GM18951 (cell line): ENCODE results near the gene GNAQ.

Experiments used
- POLR2A ChIP-seq: IDR thresholded peaks from 4 replicates; pipeline ENCODE4 v1.6.1; 2011; ENCODE audit warnings: mild to moderate bottlenecking; ENCODE audit not compliant: insufficient read length, insufficient read depth; ENCODE audit errors: extremely low read depth
- in situ Hi-C: fragments of 300-500 bp; cut with MboI; formaldehyde crosslinking; loops from one replicate; pipeline ENCODE4 v1.12.0; 2022; ENCODE audit warnings: low sequenced_read_pairs, mixed read lengths, inconsistent platforms; ENCODE audit not compliant: unreplicated experiment

GNAQ gene

GRCh38 chr9:77807846-77808750 is 223.5 kb downstream of the GNAQ start:
- in situ Hi-C loops = no loop called here
- TF ChIP-seq POLR2A = no peak

GRCh38 chr9:77807281-77807683 is 224.3 kb downstream of the GNAQ start:
- in situ Hi-C loops = no loop called here

GRCh38 chr9:77806741-77807140 is 224.9 kb downstream of the GNAQ start:
- no peak for TF ChIP-seq POLR2A

More at GRCh38 chr9:77807281-77807683, 224.3 kb downstream of the GNAQ start:
- no peak for TF ChIP-seq POLR2A

GRCh38 chr9:77805810-77806209 is 225.8 kb downstream of the GNAQ start:
- TF ChIP-seq POLR2A = no peak
- in situ Hi-C loops = no loop called here

More at GRCh38 chr9:77806741-77807140, 224.9 kb downstream of the GNAQ start:
- in situ Hi-C loops = no loop called here

GRCh38 chr9:77803423-77803822 is 228.2 kb downstream of the GNAQ start:
- no peak for TF ChIP-seq POLR2A
- in situ Hi-C loops = no loop called here

GRCh38 chr9:77802515-77803293 is 228.9 kb downstream of the GNAQ start:
- in situ Hi-C loops = no loop called here
- no peak for TF ChIP-seq POLR2A

GRCh38 chr9:77802064-77802463 is 229.5 kb downstream of the GNAQ start:
- in situ Hi-C loops = no loop called here
- no peak for TF ChIP-seq POLR2A

GRCh38 chr9:77800924-77801551 is 230.6 kb downstream of the GNAQ start:
- in situ Hi-C loops = no loop called here
- no peak for TF ChIP-seq POLR2A

- TF ChIP-seq POLR2A = no peak
- in situ Hi-C loops = no loop called here
These were observed 233.5 kb downstream of the GNAQ start for GRCh38 chr9:77798140-77798539.

GRCh38 chr9:77794985-77795384 is 236.6 kb downstream of the GNAQ start:
- in situ Hi-C loops = no loop called here
- no peak for TF ChIP-seq POLR2A

GRCh38 chr9:77793849-77794248 is 237.8 kb downstream of the GNAQ start:
- TF ChIP-seq POLR2A = no peak

GRCh38 chr9:77789891-77790290 is 241.7 kb downstream of the GNAQ start:
- TF ChIP-seq POLR2A = no peak
- in situ Hi-C loops = no loop called here

More at GRCh38 chr9:77793849-77794248, 237.8 kb downstream of the GNAQ start:
- in situ Hi-C loops = no loop called here

- in situ Hi-C loops = no loop called here
These were observed 246.3 kb downstream of the GNAQ start for GRCh38 chr9:77785341-77785740.

More at GRCh38 chr9:77785341-77785740, 246.3 kb downstream of the GNAQ start:
- no peak for TF ChIP-seq POLR2A
